Right cardiac atrium (tissue), 5 donors: ENCODE measurements around the gene COBL. TPM values are rescaled to one million over a fixed set of nuclear protein-coding genes. Genes with fewer than 3 reads are reported as not detected.

Experiments
- ATAC-seq, 2 donors: fragments of 200-7000 bp; cut with Tn5 transposase; one replicate each; pipeline versions ENCODE4 v1.8.0 to v1.9.1; 2020; ENCODE audit warnings: moderate library complexity in 2 of 2, mild to moderate bottlenecking in 1 of 2
- DNase-seq, 3 donors: peaks; one replicate each; pipeline ENCODE4 v3.0.0-alpha.2; 2020
- H3K27ac ChIP-seq: one replicate; pipeline ENCODE4 v1.5.1; 2013; ENCODE audit warnings: mild to moderate bottlenecking, low read length, control low read depth, moderate library complexity
- H3K27me3 ChIP-seq: one replicate; pipeline ENCODE4 v1.6.1; 2013; ENCODE audit not compliant: control insufficient read depth, insufficient read depth
- H3K4me1 ChIP-seq: one replicate; pipeline ENCODE4 v1.6.1; 2013; ENCODE audit warnings: low read length; ENCODE audit not compliant: control insufficient read depth, insufficient read depth
- H3K4me3 ChIP-seq: one replicate; pipeline ENCODE4 v1.5.1; 2013; ENCODE audit warnings: low read length, control low read depth
- H3K9me3 ChIP-seq: one replicate; pipeline ENCODE4 v1.6.1; 2013; ENCODE audit warnings: low read length; ENCODE audit not compliant: control insufficient read depth
- WGBS: extraction: QIAGEN DNeasy Blood & Tissue Kit; methylation state at CpG from one replicate; pipeline ENCODE4 v1.1.7; 2013; 5-methylcytosine and 5-hydroxymethylcytosine counted together
- intact Hi-C, 4 donors: fragments of 100-400 bp; cut with DNase I; formaldehyde crosslinking; loops; one replicate each; pipeline versions ENCODE4 v1.11.0 to v1.14.0; 2022 to 2023
- polyA plus RNA-seq: library from polyadenylated mRNA; stranded (reverse); fragments of 200-250 nt; gene quantifications from one replicate; pipeline ENCODE4 v1.2.3, GENCODE V29; 2013
- total RNA-seq, 4 donors: library from RNA; stranded (reverse); fragmentation: NEBNext Ultra II Directional; extraction: Animal tissue kit (Norgen Biotek cat#: 25700); gene quantifications; one replicate each; pipeline ENCODE4 v1.2.1, GENCODE V29; 2021
- donor health status: healthy with polysubstance abuse.
- donor health status: DM: no; HTN: yes; CAD: no.
- donor health status: DM: no; HTN: no; CAD: no.
- donor health status: DM: no; HTN: yes; CAD: no; lungs with severe emphysema.
- donor health status: DM: yes; HTN: yes; CAD: no.

Gene COBL
- total and polyA plus RNA-seq, 5 donors, result 27.0 to 56.5 (median 53.3) TPM

- Histone ChIP-seq H3K27ac (no peak overlapping the region), H3K4me3 (no peak overlapping the region), H3K9me3 (no peaks in the 10 kb centered on the region), H3K27me3 (no peaks in the 10 kb centered on the region), H3K4me1 (peaks cover 4% of the 10 kb centered on the region)
- intact Hi-C loops, result loop anchor here in 3 of 4 donors (10.0 kb wide), 4 partner anchors 266 to 596 kb away; partner anchors contain the start of gene GRB10 (in 1 of the 3)
- WGBS, result 71% methylated on average over 5 of the region's 5 CpGs
- no peak for ATAC-seq
- no peak for DNase-seq
Observed at GRCh38 chr7:51060536-51060935, 256.1 kb downstream of the COBL start.

- peaks cover 8% of the 10 kb centered on the region for H3K4me1 ChIP-seq
- WGBS, result 88% methylated on average over 9 of the region's 9 CpGs
- H3K9me3 ChIP-seq, result no peaks in the 10 kb centered on the region
- H3K27ac ChIP-seq, result no peak overlapping the region
- DNase-seq (no peak), ATAC-seq (no peak)
- no peaks in the 10 kb centered on the region for H3K27me3 ChIP-seq
- no peak overlapping the region for H3K4me3 ChIP-seq
- intact Hi-C loops, result loop anchor here in 3 of 4 donors (10.0 kb wide), 4 partner anchors 265 to 595 kb away; partner anchors contain the start of gene GRB10 (in 1 of the 3)
Observed at GRCh38 chr7:51059504-51060142, 257.0 kb downstream of the COBL start.

- ATAC-seq (no peak), DNase-seq (no peak)
- WGBS, result 92% methylated on average over 12 of the region's 12 CpGs
- Histone ChIP-seq H3K4me3 (no peak overlapping the region), H3K9me3 (no peaks in the 10 kb centered on the region), H3K4me1 (peaks cover 8% of the 10 kb centered on the region), H3K27ac (no peak overlapping the region), H3K27me3 (no peaks in the 10 kb centered on the region)
- intact Hi-C loops, result no loop called here
Observed at GRCh38 chr7:51058764-51059163, 257.8 kb downstream of the COBL start.

- Histone ChIP-seq H3K27ac (no peak overlapping the region), H3K27me3 (no peaks in the 10 kb centered on the region), H3K4me1 (peaks cover 8% of the 10 kb centered on the region), H3K9me3 (no peaks in the 10 kb centered on the region), H3K4me3 (no peak overlapping the region)
- 68% methylated on average over 22 of the region's 22 CpGs for WGBS
- peak; percentile 72 to 75 for ATAC-seq
- DNase-seq, result peak in 1 of 3 donors; percentile 59
- intact Hi-C loops, result no loop called here
Observed at GRCh38 chr7:51055039-51055840, 261.4 kb downstream of the COBL start.

GRCh38 chr7:51054231-51054630, 262.4 kb downstream of the COBL start:
- peaks cover 8% of the 10 kb centered on the region for H3K4me1 ChIP-seq
- intact Hi-C loops, result no loop called here
- no peak overlapping the region for H3K27ac ChIP-seq
- WGBS, result 89% methylated on average over 8 of the region's 8 CpGs
- H3K4me3 ChIP-seq, result no peak overlapping the region
- no peaks in the 10 kb centered on the region for H3K27me3 ChIP-seq
- no peak for DNase-seq
- H3K9me3 ChIP-seq, result no peaks in the 10 kb centered on the region
- ATAC-seq, result no peak

GRCh38 chr7:51053160-51053925, 263.3 kb downstream of the COBL start:
- DNase-seq (no peak), ATAC-seq (no peak)
- WGBS, result 90% methylated on average over 14 of the region's 14 CpGs

GRCh38 chr7:51046482-51046881, 270.1 kb downstream of the COBL start:
- DNase-seq (no peak), ATAC-seq (no peak)
- no peak overlapping the region for H3K4me3 ChIP-seq
- no peaks in the 10 kb centered on the region for H3K27me3 ChIP-seq
- no peaks in the 10 kb centered on the region for H3K9me3 ChIP-seq
- intact Hi-C loops, result no loop called here
- WGBS, result 63% methylated on average over 5 of the region's 5 CpGs
- no peaks in the 10 kb centered on the region for H3K4me1 ChIP-seq
- no peak overlapping the region for H3K27ac ChIP-seq

More at GRCh38 chr7:51053160-51053925, 263.3 kb downstream of the COBL start:
- H3K9me3 ChIP-seq, result no peaks in the 10 kb centered on the region
- H3K27me3 ChIP-seq, result no peaks in the 10 kb centered on the region
- peaks cover 8% of the 10 kb centered on the region for H3K4me1 ChIP-seq
- H3K27ac ChIP-seq, result no peak overlapping the region
- no peak overlapping the region for H3K4me3 ChIP-seq
- intact Hi-C loops, result no loop called here

GRCh38 chr7:51046103-51046466, 270.5 kb downstream of the COBL start:
- ATAC-seq (no peak), DNase-seq (no peak)
- Histone ChIP-seq H3K27me3 (no peaks in the 10 kb centered on the region), H3K27ac (no peak overlapping the region), H3K4me3 (no peak overlapping the region), H3K4me1 (no peaks in the 10 kb centered on the region), H3K9me3 (no peaks in the 10 kb centered on the region)
- 86% methylated on average over 4 of the region's 4 CpGs for WGBS
- intact Hi-C loops, result no loop called here

GRCh38 chr7:51045319-51046102, 271.1 kb downstream of the COBL start:
- Histone ChIP-seq H3K4me3 (no peak overlapping the region), H3K4me1 (no peaks in the 10 kb centered on the region), H3K9me3 (no peaks in the 10 kb centered on the region), H3K27ac (no peak overlapping the region), H3K27me3 (no peaks in the 10 kb centered on the region)
- 88% methylated on average over 14 of the region's 14 CpGs for WGBS
- ATAC-seq, result no peak
- intact Hi-C loops, result no loop called here
- DNase-seq, result no peak

- Histone ChIP-seq H3K9me3 (no peaks in the 10 kb centered on the region), H3K27ac (no peak overlapping the region), H3K4me1 (no peaks in the 10 kb centered on the region), H3K27me3 (no peaks in the 10 kb centered on the region), H3K4me3 (no peak overlapping the region)
- no peak for DNase-seq
- ATAC-seq, result no peak
- 76% methylated on average over 14 of the region's 14 CpGs for WGBS
- intact Hi-C loops, result no loop called here
Observed at GRCh38 chr7:51043461-51043860, 273.1 kb downstream of the COBL start.
